K562 (cell line): ENCODE measurements around the gene TEX22.

Source experiments
- E2F3 ChIP-seq: fragments of 250-450 bp; sonication (Bioruptor Pico); IDR thresholded peaks from 2 replicates; pipeline ENCODE4 v1.4.0; 2020; ENCODE audit warnings: mild to moderate bottlenecking
- FOSL1 ChIP-seq: fragments of 200-800 bp; sonication (Bioruptor generic); conservative IDR thresholded peaks from 2 replicates; pipeline ENCODE4 v1.6.1; 2016; ENCODE audit warnings: missing genetic modification characterization, missing compliant biosample characterization
- SIN3A ChIP-seq, 2 experiments: fragments of 150-350 bp in 1 of 2; IDR thresholded peaks; 2 replicates each; pipeline ENCODE4 v1.6.1; 2011 to 2016; ENCODE audit warnings: borderline replicate concordance in 2 of 2, low read depth in 2 of 2, low read length in 2 of 2, mild to moderate bottlenecking in 2 of 2, moderate library complexity in 2 of 2; ENCODE audit not compliant: control insufficient read depth in 1 of 2
- SMAD3 ChIP-seq: fragments of 450-650 bp; formaldehyde crosslinking; conservative IDR thresholded peaks from 2 replicates; pipeline ENCODE4 v1.4.0; 2020; ENCODE audit warnings: mild to moderate bottlenecking
- ZC3H11A ChIP-seq: IDR thresholded peaks from 2 replicates; pipeline ENCODE4 v1.6.1; 2012; ENCODE audit warnings: low read depth, low read length, improper control_type of control experiment
- TF ChIP-seq, protein P1 (sequence below), 3 experiments: IDR thresholded peaks in 2 of 3; conservative IDR thresholded peaks in 1 of 3; 2 replicates each; pipeline ENCODE4 v1.5.1; 2011 to 2012; ENCODE audit warnings: low read length in 3 of 3, mild to moderate bottlenecking in 3 of 3, control low read depth in 2 of 3, improper control_type of control experiment in 1 of 3, inconsistent platforms in 1 of 3, low read depth in 1 of 3, mixed read lengths in 1 of 3, moderate library complexity in 1 of 3; ENCODE audit not compliant: insufficient read depth in 2 of 3
- TF ChIP-seq, protein P2 (sequence below): fragments of 450-650 bp; formaldehyde crosslinking; IDR thresholded peaks from 2 replicates; pipeline ENCODE4 v1.4.0; 2020; ENCODE audit warnings: mild to moderate bottlenecking, moderate library complexity
- TF ChIP-seq, protein P3 (sequence below): fragments of 250-450 bp; sonication (Bioruptor Pico); IDR thresholded peaks from 2 replicates; pipeline ENCODE4 v1.8.0; 2021; ENCODE audit warnings: mild to moderate bottlenecking, moderate library complexity
- TF ChIP-seq, protein P4 (sequence below): sonication (generic); formaldehyde crosslinking; IDR thresholded peaks from 2 replicates; pipeline ENCODE4 v1.8.0; 2023; ENCODE audit warnings: mild to moderate bottlenecking, missing genetic modification reagents

DNA sequence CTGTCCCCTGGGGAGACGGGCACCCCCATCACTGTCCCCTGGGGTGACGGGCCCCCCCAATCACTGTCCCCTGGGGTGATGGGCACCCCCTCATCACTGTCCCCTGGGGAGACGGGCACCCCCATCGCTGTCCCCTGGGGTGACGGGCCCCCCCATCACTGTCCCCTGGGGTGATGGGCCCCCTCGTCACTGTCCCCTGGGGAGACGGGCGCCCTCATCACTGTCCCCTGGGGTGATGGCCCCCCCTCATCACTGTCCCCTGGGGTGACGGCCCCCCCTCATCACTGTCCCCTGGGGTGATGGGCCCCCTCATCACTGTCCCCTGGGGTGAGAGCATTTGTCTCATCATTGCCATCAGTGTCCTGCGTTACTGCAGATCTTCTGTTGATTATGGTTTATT lies 45.2 kb upstream of the TEX22 start:
- TF ChIP-seq E2F3 (CRISPR knock-in tag) (no peak), SIN3A (IDR thresholded peaks at IDR 0.05; ENCODE audit: borderline replicate concordance in 2 of 2, control insufficient read depth in 1 of 2, low read depth in 2 of 2, low read length in 2 of 2) (no peak), ZC3H11A (no peak), SMAD3 (CRISPR knock-in tag) (no peak), FOSL1 (tag) (no peak)
- TF ChIP-seq, protein P1, sequence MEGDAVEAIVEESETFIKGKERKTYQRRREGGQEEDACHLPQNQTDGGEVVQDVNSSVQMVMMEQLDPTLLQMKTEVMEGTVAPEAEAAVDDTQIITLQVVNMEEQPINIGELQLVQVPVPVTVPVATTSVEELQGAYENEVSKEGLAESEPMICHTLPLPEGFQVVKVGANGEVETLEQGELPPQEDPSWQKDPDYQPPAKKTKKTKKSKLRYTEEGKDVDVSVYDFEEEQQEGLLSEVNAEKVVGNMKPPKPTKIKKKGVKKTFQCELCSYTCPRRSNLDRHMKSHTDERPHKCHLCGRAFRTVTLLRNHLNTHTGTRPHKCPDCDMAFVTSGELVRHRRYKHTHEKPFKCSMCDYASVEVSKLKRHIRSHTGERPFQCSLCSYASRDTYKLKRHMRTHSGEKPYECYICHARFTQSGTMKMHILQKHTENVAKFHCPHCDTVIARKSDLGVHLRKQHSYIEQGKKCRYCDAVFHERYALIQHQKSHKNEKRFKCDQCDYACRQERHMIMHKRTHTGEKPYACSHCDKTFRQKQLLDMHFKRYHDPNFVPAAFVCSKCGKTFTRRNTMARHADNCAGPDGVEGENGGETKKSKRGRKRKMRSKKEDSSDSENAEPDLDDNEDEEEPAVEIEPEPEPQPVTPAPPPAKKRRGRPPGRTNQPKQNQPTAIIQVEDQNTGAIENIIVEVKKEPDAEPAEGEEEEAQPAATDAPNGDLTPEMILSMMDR (IDR thresholded peaks at IDR 0.05 in 2 of 3, conservative IDR thresholded peaks at IDR 0.05 in 1 of 3; ENCODE audit: insufficient read depth in 2 of 3, low read depth in 1 of 3, low read length in 3 of 3): no peak
- TF ChIP-seq, protein P2, sequence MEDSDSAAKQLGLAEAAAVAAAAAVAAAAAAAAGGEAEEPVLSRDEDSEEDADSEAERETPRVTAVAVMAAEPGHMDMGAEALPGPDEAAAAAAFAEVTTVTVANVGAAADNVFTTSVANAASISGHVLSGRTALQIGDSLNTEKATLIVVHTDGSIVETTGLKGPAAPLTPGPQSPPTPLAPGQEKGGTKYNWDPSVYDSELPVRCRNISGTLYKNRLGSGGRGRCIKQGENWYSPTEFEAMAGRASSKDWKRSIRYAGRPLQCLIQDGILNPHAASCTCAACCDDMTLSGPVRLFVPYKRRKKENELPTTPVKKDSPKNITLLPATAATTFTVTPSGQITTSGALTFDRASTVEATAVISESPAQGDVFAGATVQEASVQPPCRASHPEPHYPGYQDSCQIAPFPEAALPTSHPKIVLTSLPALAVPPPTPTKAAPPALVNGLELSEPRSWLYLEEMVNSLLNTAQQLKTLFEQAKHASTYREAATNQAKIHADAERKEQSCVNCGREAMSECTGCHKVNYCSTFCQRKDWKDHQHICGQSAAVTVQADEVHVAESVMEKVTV (CRISPR knock-in tag): no peak
- TF ChIP-seq, protein P3, sequence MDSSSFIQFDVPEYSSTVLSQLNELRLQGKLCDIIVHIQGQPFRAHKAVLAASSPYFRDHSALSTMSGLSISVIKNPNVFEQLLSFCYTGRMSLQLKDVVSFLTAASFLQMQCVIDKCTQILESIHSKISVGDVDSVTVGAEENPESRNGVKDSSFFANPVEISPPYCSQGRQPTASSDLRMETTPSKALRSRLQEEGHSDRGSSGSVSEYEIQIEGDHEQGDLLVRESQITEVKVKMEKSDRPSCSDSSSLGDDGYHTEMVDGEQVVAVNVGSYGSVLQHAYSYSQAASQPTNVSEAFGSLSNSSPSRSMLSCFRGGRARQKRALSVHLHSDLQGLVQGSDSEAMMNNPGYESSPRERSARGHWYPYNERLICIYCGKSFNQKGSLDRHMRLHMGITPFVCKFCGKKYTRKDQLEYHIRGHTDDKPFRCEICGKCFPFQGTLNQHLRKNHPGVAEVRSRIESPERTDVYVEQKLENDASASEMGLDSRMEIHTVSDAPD (CRISPR knock-in tag): no peak
- TF ChIP-seq, protein P4, sequence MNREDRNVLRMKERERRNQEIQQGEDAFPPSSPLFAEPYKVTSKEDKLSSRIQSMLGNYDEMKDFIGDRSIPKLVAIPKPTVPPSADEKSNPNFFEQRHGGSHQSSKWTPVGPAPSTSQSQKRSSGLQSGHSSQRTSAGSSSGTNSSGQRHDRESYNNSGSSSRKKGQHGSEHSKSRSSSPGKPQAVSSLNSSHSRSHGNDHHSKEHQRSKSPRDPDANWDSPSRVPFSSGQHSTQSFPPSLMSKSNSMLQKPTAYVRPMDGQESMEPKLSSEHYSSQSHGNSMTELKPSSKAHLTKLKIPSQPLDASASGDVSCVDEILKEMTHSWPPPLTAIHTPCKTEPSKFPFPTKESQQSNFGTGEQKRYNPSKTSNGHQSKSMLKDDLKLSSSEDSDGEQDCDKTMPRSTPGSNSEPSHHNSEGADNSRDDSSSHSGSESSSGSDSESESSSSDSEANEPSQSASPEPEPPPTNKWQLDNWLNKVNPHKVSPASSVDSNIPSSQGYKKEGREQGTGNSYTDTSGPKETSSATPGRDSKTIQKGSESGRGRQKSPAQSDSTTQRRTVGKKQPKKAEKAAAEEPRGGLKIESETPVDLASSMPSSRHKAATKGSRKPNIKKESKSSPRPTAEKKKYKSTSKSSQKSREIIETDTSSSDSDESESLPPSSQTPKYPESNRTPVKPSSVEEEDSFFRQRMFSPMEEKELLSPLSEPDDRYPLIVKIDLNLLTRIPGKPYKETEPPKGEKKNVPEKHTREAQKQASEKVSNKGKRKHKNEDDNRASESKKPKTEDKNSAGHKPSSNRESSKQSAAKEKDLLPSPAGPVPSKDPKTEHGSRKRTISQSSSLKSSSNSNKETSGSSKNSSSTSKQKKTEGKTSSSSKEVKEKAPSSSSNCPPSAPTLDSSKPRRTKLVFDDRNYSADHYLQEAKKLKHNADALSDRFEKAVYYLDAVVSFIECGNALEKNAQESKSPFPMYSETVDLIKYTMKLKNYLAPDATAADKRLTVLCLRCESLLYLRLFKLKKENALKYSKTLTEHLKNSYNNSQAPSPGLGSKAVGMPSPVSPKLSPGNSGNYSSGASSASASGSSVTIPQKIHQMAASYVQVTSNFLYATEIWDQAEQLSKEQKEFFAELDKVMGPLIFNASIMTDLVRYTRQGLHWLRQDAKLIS: no peak
